Esophagus squamous epithelium (tissue), 4 donors: ENCODE results near the gene C22orf15.

ENCODE experiments used
- CTCF ChIP-seq, 6 experiments: fragments of 450-650 bp in 4 of 6; fragments of 200-600 bp in 2 of 6; sonication (generic) in 2 of 6; IDR thresholded peaks; one replicate each; pipeline ENCODE4 v1.5.1; 2016 to 2019; ENCODE audit warnings: antibody characterized with exemption in 6 of 6, mild to moderate bottlenecking in 4 of 6, moderate library complexity in 4 of 6
- POLR2A ChIP-seq, 4 donors: fragments of 450-650 bp; IDR thresholded peaks; one replicate each; pipeline ENCODE4 v1.6.1; 2017; ENCODE audit warnings: antibody characterized with exemption in 4 of 4, mild to moderate bottlenecking in 4 of 4, moderate library complexity in 3 of 4

- TF ChIP-seq CTCF (IDR thresholded peaks at IDR 0.05) = no peak
- no peak for TF ChIP-seq POLR2A (IDR thresholded peaks at IDR 0.05)
Observed at GRCh38 chr22:23737696-23738095, 25.1 kb upstream of the C22orf15 start.
